ENCODE results near the gene LZTS2.

- TF ChIP-seq CTCF (IDR thresholded peaks at IDR 0.05): no peak
- TF ChIP-seq EP300 (IDR thresholded peaks at IDR 0.05): no peak
- no peak for TF ChIP-seq POLR2A (IDR thresholded peaks at IDR 0.05)
These were observed 35.8 kb upstream of the LZTS2 start for GRCh38 chr10:100963826-100964225.
